ENCODE measurements around the gene GRB10.

DNA sequence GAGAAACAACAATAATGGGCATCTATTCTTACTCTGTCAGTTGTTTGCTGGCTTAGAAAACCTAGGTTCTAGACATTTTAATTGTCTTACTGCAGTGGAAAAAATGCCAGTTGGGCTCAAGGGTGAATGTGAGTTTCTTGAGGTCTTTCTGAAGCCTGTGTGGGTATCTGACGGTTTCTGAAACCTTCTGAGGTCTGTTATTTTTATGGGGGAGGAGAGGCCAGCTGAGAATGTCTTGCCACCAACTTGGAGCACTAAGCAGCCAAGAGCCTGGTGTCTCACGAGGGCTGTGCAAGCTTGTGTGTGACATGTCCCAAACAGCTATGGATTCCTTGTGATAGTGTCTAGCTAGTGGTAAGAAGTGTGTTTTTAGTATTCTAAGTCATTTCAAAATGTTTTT, 193.3 kb downstream of the GRB10 start:
- TF ChIP-seq, protein P1, sequence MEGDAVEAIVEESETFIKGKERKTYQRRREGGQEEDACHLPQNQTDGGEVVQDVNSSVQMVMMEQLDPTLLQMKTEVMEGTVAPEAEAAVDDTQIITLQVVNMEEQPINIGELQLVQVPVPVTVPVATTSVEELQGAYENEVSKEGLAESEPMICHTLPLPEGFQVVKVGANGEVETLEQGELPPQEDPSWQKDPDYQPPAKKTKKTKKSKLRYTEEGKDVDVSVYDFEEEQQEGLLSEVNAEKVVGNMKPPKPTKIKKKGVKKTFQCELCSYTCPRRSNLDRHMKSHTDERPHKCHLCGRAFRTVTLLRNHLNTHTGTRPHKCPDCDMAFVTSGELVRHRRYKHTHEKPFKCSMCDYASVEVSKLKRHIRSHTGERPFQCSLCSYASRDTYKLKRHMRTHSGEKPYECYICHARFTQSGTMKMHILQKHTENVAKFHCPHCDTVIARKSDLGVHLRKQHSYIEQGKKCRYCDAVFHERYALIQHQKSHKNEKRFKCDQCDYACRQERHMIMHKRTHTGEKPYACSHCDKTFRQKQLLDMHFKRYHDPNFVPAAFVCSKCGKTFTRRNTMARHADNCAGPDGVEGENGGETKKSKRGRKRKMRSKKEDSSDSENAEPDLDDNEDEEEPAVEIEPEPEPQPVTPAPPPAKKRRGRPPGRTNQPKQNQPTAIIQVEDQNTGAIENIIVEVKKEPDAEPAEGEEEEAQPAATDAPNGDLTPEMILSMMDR (IDR thresholded peaks at IDR 0.05): no peak
- TF ChIP-seq POLR2A (IDR thresholded peaks at IDR 0.05): no peak

All from Peyer's patch (tissue), 4 donors.